Measurements from ENCODE around the gene C11orf68.

DNA sequence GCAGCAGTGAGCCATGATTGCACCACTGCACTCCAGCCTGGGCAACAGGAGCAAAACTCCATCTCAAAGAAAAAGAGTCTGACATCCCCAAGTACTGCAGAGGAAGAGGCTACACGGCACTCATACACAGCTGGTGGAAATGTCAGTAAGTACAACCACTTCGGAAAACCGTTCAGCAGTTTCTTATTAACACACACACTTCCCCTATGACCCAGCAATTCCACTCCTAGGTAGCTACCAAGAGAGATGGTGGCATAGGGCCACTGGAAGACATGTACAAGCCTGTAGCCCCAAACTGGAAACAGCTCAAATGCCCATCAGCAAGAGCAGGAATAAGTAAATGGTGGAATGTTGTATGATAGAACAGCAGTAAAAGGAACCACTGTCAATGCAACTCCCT lies 3.7 kb upstream of the C11orf68 start:
- TF ChIP-seq ZNF133 (CRISPR knock-in tag; IDR thresholded peaks at IDR 0.05) (no peak), HNRNPLL (IDR thresholded peaks at IDR 0.05; ENCODE audit: low read depth, low read length, poor library complexity, severe bottlenecking) (no peak), SMAD3 (CRISPR knock-in tag; conservative IDR thresholded peaks at IDR 0.05) (no peak), KDM4B (IDR thresholded peaks at IDR 0.05; ENCODE audit: borderline replicate concordance in 2 of 2, low read depth in 1 of 2) (no peak), POLR2A (conservative IDR thresholded peaks at IDR 0.05) (no peak)
- TF ChIP-seq, protein P1, sequence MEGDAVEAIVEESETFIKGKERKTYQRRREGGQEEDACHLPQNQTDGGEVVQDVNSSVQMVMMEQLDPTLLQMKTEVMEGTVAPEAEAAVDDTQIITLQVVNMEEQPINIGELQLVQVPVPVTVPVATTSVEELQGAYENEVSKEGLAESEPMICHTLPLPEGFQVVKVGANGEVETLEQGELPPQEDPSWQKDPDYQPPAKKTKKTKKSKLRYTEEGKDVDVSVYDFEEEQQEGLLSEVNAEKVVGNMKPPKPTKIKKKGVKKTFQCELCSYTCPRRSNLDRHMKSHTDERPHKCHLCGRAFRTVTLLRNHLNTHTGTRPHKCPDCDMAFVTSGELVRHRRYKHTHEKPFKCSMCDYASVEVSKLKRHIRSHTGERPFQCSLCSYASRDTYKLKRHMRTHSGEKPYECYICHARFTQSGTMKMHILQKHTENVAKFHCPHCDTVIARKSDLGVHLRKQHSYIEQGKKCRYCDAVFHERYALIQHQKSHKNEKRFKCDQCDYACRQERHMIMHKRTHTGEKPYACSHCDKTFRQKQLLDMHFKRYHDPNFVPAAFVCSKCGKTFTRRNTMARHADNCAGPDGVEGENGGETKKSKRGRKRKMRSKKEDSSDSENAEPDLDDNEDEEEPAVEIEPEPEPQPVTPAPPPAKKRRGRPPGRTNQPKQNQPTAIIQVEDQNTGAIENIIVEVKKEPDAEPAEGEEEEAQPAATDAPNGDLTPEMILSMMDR (IDR thresholded peaks at IDR 0.05 in 2 of 3, conservative IDR thresholded peaks at IDR 0.05 in 1 of 3; ENCODE audit: insufficient read depth in 2 of 3, low read depth in 1 of 3, low read length in 3 of 3) = no peak
